Forelimb muscle (tissue), 1 donor: ENCODE measurements around the gene CHIC2. TPM values are rescaled to one million over a fixed set of nuclear protein-coding genes. Genes with fewer than 3 reads are reported as not detected.

ENCODE experiments used
- polyA plus RNA-seq: library from polyadenylated mRNA; unstranded; fragments of 120-200 nt; gene quantifications from one replicate; pipeline ENCODE4 v1.2.1, GENCODE V29; 2013; ENCODE audit not compliant: insufficient read length

CHIC2 gene
- polyA plus RNA-seq, 1 donor, result 16.9 TPM

Other genes starting within 250 kb of the CHIC2 start
- not detected for gene GSX2, start 35.6 kb upstream of the CHIC2 start, polyA plus RNA-seq
- gene PDGFRA, start 164.7 kb upstream of the CHIC2 start, polyA plus RNA-seq, result 62.7 TPM